ENCODE measurements around the gene SH3GLB2.
"Not testable (repeated sequence)": the region's sequence is repeated elsewhere in the genome, so short reads cannot be mapped to it uniquely, and the experiment has no call there.

SH3GLB2 gene

GRCh38 chr9:128992995-128993394 lies 35.1 kb downstream of the SH3GLB2 start:
- peak; percentile 38 for DNase-seq

GRCh38 chr9:128987805-128988204 lies 40.3 kb downstream of the SH3GLB2 start:
- no peak for DNase-seq

- DNase-seq: no peak
Measured at GRCh38 chr9:128986671-128987070, 41.5 kb downstream of the SH3GLB2 start.

GRCh38 chr9:128983536-128983935 lies 44.6 kb downstream of the SH3GLB2 start:
- DNase-seq: no peak

- DNase-seq: no peak
Measured at GRCh38 chr9:128979111-128979510, 49.0 kb downstream of the SH3GLB2 start.

GRCh38 chr9:128972956-128973355 lies 55.2 kb downstream of the SH3GLB2 start:
- DNase-seq: no peak

GRCh38 chr9:128969491-128969890 lies 58.6 kb downstream of the SH3GLB2 start:
- DNase-seq: no peak

- DNase-seq: not testable (repeated sequence)
Measured at GRCh38 chr9:128961403-128961802, 66.7 kb downstream of the SH3GLB2 start.
